ENCODE results near the gene GPC6. TPM values are rescaled to one million over a fixed set of nuclear protein-coding genes. Genes with fewer than 3 reads are reported as not detected.

The GPC6 gene
- total RNA-seq, 1 donor from 2014 or later, result not detected

- intact Hi-C loops (cut with micrococcal nuclease), result loop anchor here (10.0 kb wide), 4 partner anchors 472 to 1792 kb away; no protein-coding TSS in a partner anchor
These were observed 1140.1 kb downstream of the GPC6 start for GRCh38 chr13:94366677-94367076.

GRCh38 chr13:94369972-94370436 is 1143.4 kb downstream of the GPC6 start:
- intact Hi-C loops (cut with micrococcal nuclease), result loop anchor here (10.0 kb wide), 4 partner anchors 475 to 1795 kb away; no protein-coding TSS in a partner anchor

DNA sequence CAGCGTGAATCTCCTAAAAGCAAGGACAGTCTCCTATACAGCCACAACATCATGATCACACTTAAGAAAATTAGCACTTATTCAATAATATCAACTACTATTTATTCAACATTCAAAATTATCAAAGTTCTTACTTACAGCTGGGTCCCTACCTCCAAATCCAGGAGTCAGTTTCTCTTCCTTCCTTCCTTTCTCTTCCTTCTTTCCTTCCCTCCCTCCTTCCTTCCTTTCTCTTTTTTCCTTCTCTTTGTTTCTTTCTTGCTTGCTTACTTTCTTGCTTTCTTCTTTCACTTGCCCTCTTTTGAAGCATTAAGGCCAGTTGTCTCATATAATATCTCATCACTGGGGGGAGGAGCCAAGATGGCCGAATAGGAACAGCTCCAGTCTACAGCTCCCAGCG is 1145.2 kb downstream of the GPC6 start:
- intact Hi-C loops (cut with micrococcal nuclease), result no loop called here

- intact Hi-C loops (cut with micrococcal nuclease), result no loop called here
These were observed 1155.9 kb downstream of the GPC6 start for GRCh38 chr13:94382517-94382916.

GRCh38 chr13:94382960-94383359 is 1156.4 kb downstream of the GPC6 start:
- intact Hi-C loops (cut with micrococcal nuclease), result no loop called here

GRCh38 chr13:94384231-94384905 is 1157.8 kb downstream of the GPC6 start:
- intact Hi-C loops (cut with micrococcal nuclease), result no loop called here

DNA sequence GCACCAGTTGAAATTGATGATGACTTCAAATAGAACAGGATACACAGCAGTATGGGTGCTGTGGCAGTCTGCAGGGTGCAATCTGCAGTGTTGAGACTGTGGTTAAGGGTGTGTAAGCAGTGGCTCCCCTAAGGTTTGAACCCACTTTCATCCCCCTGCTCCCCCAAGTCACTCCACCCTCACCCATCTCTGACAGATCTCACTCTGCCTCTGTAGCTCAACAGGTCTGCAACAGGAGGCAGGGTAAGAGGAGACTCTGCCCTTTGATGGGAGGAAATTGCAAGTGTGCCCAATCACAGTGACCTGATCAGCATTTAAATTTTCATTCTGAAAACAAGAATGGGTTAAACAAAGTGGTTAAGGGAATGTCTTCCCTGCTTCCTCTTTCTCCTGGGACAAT is 1160.4 kb downstream of the GPC6 start:
- intact Hi-C loops (cut with micrococcal nuclease), result no loop called here

GRCh38 chr13:94389604-94390351 is 1163.2 kb downstream of the GPC6 start:
- intact Hi-C loops (cut with micrococcal nuclease), result no loop called here

- intact Hi-C loops (cut with micrococcal nuclease), result no loop called here
These were observed 1164.3 kb downstream of the GPC6 start for GRCh38 chr13:94390881-94391280.

DNA sequence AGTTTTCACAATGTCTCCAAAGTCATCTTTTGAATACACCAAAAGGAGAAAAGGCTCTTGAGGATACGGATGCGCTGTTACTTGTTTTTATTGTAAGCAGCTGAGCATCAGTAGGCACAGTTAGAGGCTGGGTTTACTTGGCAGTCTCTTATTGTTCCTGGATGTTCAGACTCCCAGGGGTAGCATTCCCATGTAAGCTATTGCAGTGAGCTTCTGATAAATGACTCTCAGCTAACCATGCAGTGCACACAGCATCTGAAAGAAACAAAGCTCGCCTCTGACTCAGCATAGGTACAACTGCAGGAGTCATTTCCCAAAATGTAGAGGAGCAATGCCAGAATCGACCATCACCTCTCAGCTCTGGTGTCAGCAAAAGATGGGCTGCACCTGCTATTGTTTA is 1168.1 kb downstream of the GPC6 start:
- intact Hi-C loops (cut with micrococcal nuclease), result no loop called here

GRCh38 chr13:94395860-94396259 is 1169.3 kb downstream of the GPC6 start:
- intact Hi-C loops (cut with micrococcal nuclease), result no loop called here

- intact Hi-C loops (cut with micrococcal nuclease), result no loop called here
These were observed 1173.2 kb downstream of the GPC6 start for GRCh38 chr13:94399812-94400211.

DNA sequence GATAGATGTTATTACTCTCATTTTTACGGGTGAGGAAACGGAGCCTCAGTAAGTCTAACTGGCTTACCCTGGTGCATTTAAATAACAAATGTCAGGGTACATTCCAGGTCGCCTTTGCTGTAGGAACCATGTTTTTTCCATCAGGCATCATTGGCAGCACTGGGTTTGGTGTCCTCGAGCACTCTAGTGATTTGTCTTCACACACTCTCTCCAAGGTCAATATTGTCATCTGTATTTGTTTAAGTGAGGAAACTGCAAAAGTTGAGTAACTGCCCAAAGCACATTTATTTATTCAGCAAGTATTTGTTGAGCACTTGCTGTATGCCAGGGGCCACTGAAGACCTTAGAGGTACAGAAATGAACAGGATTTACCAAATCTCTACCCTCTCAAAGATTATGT is 1174.3 kb downstream of the GPC6 start:
- intact Hi-C loops (cut with micrococcal nuclease), result no loop called here

DNA sequence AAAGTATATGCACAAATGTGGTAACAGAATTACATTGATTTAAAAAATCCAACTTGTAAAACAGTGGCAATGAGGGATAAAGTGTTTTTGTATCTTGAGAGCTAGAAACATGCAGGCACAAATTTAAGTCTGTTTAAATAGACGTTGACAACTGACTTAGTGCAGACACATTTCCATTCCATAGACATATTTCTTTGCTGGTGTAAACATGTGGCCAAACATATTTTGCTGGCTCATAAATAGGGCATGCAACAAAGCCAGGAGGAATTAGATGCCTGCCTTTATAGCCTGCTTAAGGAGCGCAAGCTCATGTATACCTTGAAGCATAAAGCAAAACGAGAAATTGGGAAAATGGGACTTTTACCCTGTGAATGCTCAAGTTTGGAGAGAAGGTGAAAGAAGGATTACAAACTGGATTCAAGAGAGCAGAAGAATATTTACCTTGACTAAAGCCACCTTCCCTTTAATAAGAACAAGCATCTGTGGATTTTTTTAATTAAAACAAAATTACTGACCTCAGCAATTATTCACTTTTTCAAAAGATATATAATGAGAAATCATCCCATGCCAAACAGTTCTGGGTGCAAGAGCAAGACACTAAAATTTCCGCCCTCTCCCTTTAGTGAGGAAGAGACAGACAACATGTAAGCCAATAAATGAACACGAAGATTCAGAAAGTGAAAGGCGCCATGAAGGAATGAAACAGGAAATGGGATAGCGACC is 1181.9 kb downstream of the GPC6 start:
- intact Hi-C loops (cut with micrococcal nuclease), result no loop called here

- intact Hi-C loops (cut with micrococcal nuclease), result no loop called here
These were observed 1185.1 kb downstream of the GPC6 start for GRCh38 chr13:94411747-94412146.

GRCh38 chr13:94412870-94413597 is 1186.4 kb downstream of the GPC6 start:
- intact Hi-C loops (cut with micrococcal nuclease), result no loop called here

- intact Hi-C loops (cut with micrococcal nuclease), result no loop called here
These were observed 1187.0 kb downstream of the GPC6 start for GRCh38 chr13:94413598-94413944.

DNA sequence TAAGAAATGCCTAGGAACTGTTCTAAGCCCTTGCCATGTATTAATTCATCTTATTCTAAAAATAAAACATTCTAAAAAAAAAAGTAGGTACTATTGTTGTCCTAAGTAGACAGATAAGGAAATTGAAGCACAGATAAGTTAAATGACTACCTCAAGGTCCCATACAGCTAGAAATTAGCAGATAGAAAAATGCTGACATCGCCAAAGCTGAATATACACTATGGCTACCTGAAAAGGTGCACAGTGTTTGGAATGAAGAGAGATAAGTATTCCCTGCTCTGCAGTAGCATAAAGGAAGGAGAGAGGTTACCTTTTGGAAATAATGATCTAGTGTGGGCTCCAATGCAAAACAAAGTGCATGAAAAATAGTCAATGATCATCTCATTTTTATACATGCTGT is 1187.5 kb downstream of the GPC6 start:
- intact Hi-C loops (cut with micrococcal nuclease), result no loop called here

GRCh38 chr13:94414708-94415107 is 1188.1 kb downstream of the GPC6 start:
- intact Hi-C loops (cut with micrococcal nuclease), result loop anchor here (5.0 kb wide), 2 partner anchors 92 to 888 kb away; partner anchors contain the start of gene ABCC4

DNA sequence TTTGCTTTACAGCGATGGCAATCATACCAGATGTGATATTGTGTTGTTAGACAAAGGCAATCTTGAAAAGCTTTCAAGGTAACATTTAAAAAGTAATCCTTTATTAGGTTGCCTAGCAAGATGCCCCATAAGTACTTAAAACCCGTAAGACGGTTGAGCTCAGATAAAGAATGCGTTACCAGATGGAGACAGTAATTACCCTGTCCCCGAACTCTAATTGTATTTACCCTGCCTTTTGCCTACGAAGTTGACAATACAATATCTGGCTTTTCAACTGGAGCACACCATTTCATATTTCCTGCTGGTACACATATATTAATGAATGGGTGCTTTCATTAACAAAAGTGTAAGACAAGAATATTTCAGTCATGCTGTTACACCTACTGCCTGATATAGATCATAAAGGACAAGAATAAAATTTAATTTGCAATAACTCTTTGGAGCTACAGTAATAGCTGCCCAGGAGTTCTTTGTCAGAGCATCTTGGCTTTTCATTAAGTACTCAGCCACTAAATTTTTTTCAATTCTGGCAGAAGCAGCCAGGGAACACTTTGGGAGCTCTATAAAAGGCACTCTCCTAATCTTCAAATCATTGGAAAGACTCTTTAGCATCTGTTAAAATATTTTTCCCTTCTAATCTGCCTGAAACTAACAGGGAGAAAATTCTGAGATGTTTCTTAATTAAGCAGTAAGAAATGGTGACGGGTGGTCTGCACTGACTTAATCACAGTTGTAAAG is 1189.1 kb downstream of the GPC6 start:
- intact Hi-C loops (cut with micrococcal nuclease), result loop anchor here (5.0 kb wide), 2 partner anchors 93 to 887 kb away; partner anchors contain the start of gene ABCC4
